KMS-11 (cell line): ENCODE measurements around the gene C9orf50.

ENCODE experiments used
- H2AFZ ChIP-seq: fragments of 200-600 bp; sonication (generic); 2 replicates; pipeline ENCODE4 v1.6.1; 2016; ENCODE audit warnings: antibody characterized with exemption, mixed run types, low read depth
- H3K27ac ChIP-seq: fragments of 200-600 bp; sonication (generic); 2 replicates; pipeline ENCODE4 v1.6.1; 2016; ENCODE audit warnings: mild to moderate bottlenecking, mixed run types
- H3K27me3 ChIP-seq: fragments of 200-600 bp; sonication (generic); 2 replicates; pipeline ENCODE4 v1.6.1; 2017; ENCODE audit warnings: mild to moderate bottlenecking, low read depth, mixed run types, moderate library complexity; ENCODE audit not compliant: insufficient read depth
- H3K36me3 ChIP-seq: fragments of 200-600 bp; sonication (generic); 2 replicates; pipeline ENCODE4 v1.6.1; 2017; ENCODE audit warnings: mild to moderate bottlenecking, mixed run types; ENCODE audit not compliant: insufficient read depth
- H3K4me1 ChIP-seq: fragments of 200-600 bp; sonication (generic); 2 replicates; pipeline ENCODE4 v1.6.1; 2016; ENCODE audit warnings: mild to moderate bottlenecking, low read depth, mixed run types; ENCODE audit not compliant: poor library complexity, severe bottlenecking
- H3K4me2 ChIP-seq: fragments of 200-600 bp; sonication (generic); 2 replicates; pipeline ENCODE4 v1.7.0; 2016; ENCODE audit warnings: mild to moderate bottlenecking, mixed run types
- H3K4me3 ChIP-seq: fragments of 200-600 bp; sonication (generic); IDR thresholded peaks from 2 replicates; pipeline ENCODE4 v1.6.1; 2017; ENCODE audit warnings: low read depth, low read length, mixed read lengths; ENCODE audit not compliant: insufficient read depth
- H3K79me2 ChIP-seq: fragments of 200-600 bp; sonication (generic); 2 replicates; pipeline ENCODE4 v1.6.1; 2016; ENCODE audit warnings: low read depth, mixed run types; ENCODE audit not compliant: insufficient read depth
- H3K9ac ChIP-seq: fragments of 200-600 bp; sonication (generic); 2 replicates; pipeline ENCODE4 v1.6.1; 2016; ENCODE audit warnings: mild to moderate bottlenecking, mixed run types
- H4K20me1 ChIP-seq: fragments of 200-600 bp; sonication (generic); 2 replicates; pipeline ENCODE4 v1.6.1; 2016; ENCODE audit warnings: mild to moderate bottlenecking, mixed run types; ENCODE audit not compliant: insufficient read depth
- CTCF ChIP-seq: fragments of 200-600 bp; sonication (generic); conservative IDR thresholded peaks from 2 replicates; pipeline ENCODE4 v1.6.1; 2017; ENCODE audit warnings: low read depth, mild to moderate bottlenecking, antibody characterized with exemption, low read length, moderate library complexity, mixed read lengths

C9orf50 gene

GRCh38 chr9:129598089-129598596, 22.8 kb downstream of the C9orf50 start:
- Histone ChIP-seq H4K20me1 (no peaks in the 10 kb centered on the region), H3K9ac (no peak overlapping the region), H2AFZ (no peak overlapping the region), H3K4me1 (peaks cover 12% of the 10 kb centered on the region), H3K79me2 (no peaks in the 10 kb centered on the region), H3K36me3 (no peaks in the 10 kb centered on the region), H3K4me3 (no peak overlapping the region), H3K27ac (no peak overlapping the region), H3K4me2 (no peak overlapping the region), H3K27me3 (no peaks in the 10 kb centered on the region)
- no peak for TF ChIP-seq CTCF

- H3K9ac ChIP-seq, result no peak overlapping the region
- no peak overlapping the region for H3K4me3 ChIP-seq
- no peak overlapping the region for H3K27ac ChIP-seq
- no peak overlapping the region for H2AFZ ChIP-seq
- H3K79me2 ChIP-seq, result no peaks in the 10 kb centered on the region
- no peaks in the 10 kb centered on the region for H3K27me3 ChIP-seq
- H3K4me1 ChIP-seq, result peaks cover 14% of the 10 kb centered on the region
- no peaks in the 10 kb centered on the region for H3K36me3 ChIP-seq
- no peak for TF ChIP-seq CTCF
- no peaks in the 10 kb centered on the region for H4K20me1 ChIP-seq
- no peak overlapping the region for H3K4me2 ChIP-seq
These were observed 23.4 kb downstream of the C9orf50 start for GRCh38 chr9:129597355-129598088.

GRCh38 chr9:129596541-129597331, 24.2 kb downstream of the C9orf50 start:
- H3K4me3 ChIP-seq, result no peak overlapping the region
- peaks cover 14% of the 10 kb centered on the region for H3K4me1 ChIP-seq
- no peak overlapping the region for H3K9ac ChIP-seq
- H3K79me2 ChIP-seq, result no peaks in the 10 kb centered on the region
- H3K27me3 ChIP-seq, result no peaks in the 10 kb centered on the region
- no peak overlapping the region for H2AFZ ChIP-seq
- H3K27ac ChIP-seq, result no peak overlapping the region
- H4K20me1 ChIP-seq, result no peaks in the 10 kb centered on the region
- H3K4me2 ChIP-seq, result no peak overlapping the region
- no peak for TF ChIP-seq CTCF
- no peaks in the 10 kb centered on the region for H3K36me3 ChIP-seq

GRCh38 chr9:129595903-129596540, 24.9 kb downstream of the C9orf50 start:
- H3K4me2 ChIP-seq, result no peak overlapping the region

More at GRCh38 chr9:129595903-129596540, 24.9 kb downstream of the C9orf50 start:
- H4K20me1 ChIP-seq, result no peaks in the 10 kb centered on the region
- TF ChIP-seq CTCF, result no peak
- no peaks in the 10 kb centered on the region for H3K36me3 ChIP-seq
- no peaks in the 10 kb centered on the region for H3K79me2 ChIP-seq
- peaks cover 14% of the 10 kb centered on the region for H3K4me1 ChIP-seq
- H2AFZ ChIP-seq, result no peak overlapping the region
- H3K27ac ChIP-seq, result no peak overlapping the region
- H3K4me3 ChIP-seq, result no peak overlapping the region
- no peaks in the 10 kb centered on the region for H3K27me3 ChIP-seq
- H3K9ac ChIP-seq, result no peak overlapping the region
